Endothelial cell of umbilical vein (primary cell): ENCODE data around the gene NEDD4L. TPM values are rescaled to one million over a fixed set of nuclear protein-coding genes. Genes with fewer than 3 reads are reported as not detected.

Source experiments
- BruUV-seq: library from RNA; stranded (reverse); fragments of 400-500 nt; replicated peaks from 2 replicates; lab custom pipeline; 2021; lab: Mats Ljungman, UMichigan
- CTCF ChIA-PET: fragments of 300-600, 350-600 bp; sonication (Branson Sonifier 250); formaldehyde crosslinking; loops from one replicate; lab custom pipeline; 2021; ENCODE audit warnings: antibody characterized with exemption, inconsistent platforms; lab: Charles Lee
- POLR2A ChIA-PET: fragments of 300-600, 350-600 bp; sonication (Branson Sonifier 250); formaldehyde crosslinking; loops from one replicate; lab custom pipeline; 2021; ENCODE audit warnings: antibody characterized with exemption, inconsistent platforms; lab: Charles Lee
- DNase-seq: peaks from one replicate; pipeline ENCODE4 v3.0.0-alpha.2; 2011; ENCODE audit warnings: low read depth, low spot score
- FAIRE-seq: peaks from 2 replicates; lab custom pipeline; 2011; peaks lifted over from hg19 to GRCh38; lab: Jason Lieb, UNC
- H2AFZ ChIP-seq: 2 replicates; pipeline ENCODE4 v1.6.0; 2012; ENCODE audit warnings: low read depth, low read length, control low read depth, inconsistent platforms
- H3K27ac ChIP-seq: 2 replicates; pipeline ENCODE4 v1.5.1; 2011; ENCODE audit warnings: low read depth, mild to moderate bottlenecking, control low read depth, low read length, moderate library complexity; ENCODE audit not compliant: insufficient read depth
- H3K27me3 ChIP-seq, 2 experiments: 2 replicates each; pipeline versions ENCODE4 v1.6.0 to v1.6.1; 2011; ENCODE audit warnings: low read length in 2 of 2, mixed read lengths in 1 of 2; ENCODE audit not compliant: control insufficient read depth in 2 of 2, insufficient read depth in 2 of 2
- H3K36me3 ChIP-seq, 2 experiments: 2 replicates in 1 of 2; 3 replicates in 1 of 2; pipeline ENCODE4 v1.5.1; 2011; ENCODE audit warnings: low read length in 2 of 2, mild to moderate bottlenecking in 1 of 2, moderate library complexity in 1 of 2; ENCODE audit not compliant: control insufficient read depth in 2 of 2, insufficient read depth in 2 of 2; ENCODE audit errors: extremely low read depth in 1 of 2
- H3K4me1 ChIP-seq: 3 replicates; pipeline ENCODE4 v1.5.1; 2011; ENCODE audit warnings: mild to moderate bottlenecking, low read length; ENCODE audit not compliant: control insufficient read depth, insufficient read depth; ENCODE audit errors: extremely low read depth
- H3K4me2 ChIP-seq: 2 replicates; pipeline ENCODE4 v1.6.1; 2011; ENCODE audit warnings: low read length, control low read depth, mixed read lengths; ENCODE audit not compliant: insufficient read depth
- H3K4me3 ChIP-seq, 3 experiments: fragments of 200-600 bp in 1 of 3; sonication (generic), shearing (Covaris generic) in 1 of 3; replicated peaks in 1 of 3; 2 replicates each; pipeline ENCODE4 v1.5.1; 2011 to 2016; ENCODE audit warnings: control low read depth in 3 of 3, low read length in 3 of 3, mild to moderate bottlenecking in 2 of 3, inconsistent platforms in 1 of 3, low read depth in 1 of 3, moderate library complexity in 1 of 3; ENCODE audit not compliant: insufficient read depth in 1 of 3
- H3K79me2 ChIP-seq: 2 replicates; pipeline ENCODE4 v1.6.0; 2012; ENCODE audit warnings: low read length, inconsistent platforms; ENCODE audit not compliant: control insufficient read depth, insufficient read depth
- H3K9ac ChIP-seq: replicated peaks from 2 replicates; pipeline ENCODE3; 2011; ENCODE audit warnings: low read length, control low read depth; ENCODE audit not compliant: insufficient read depth; ENCODE audit errors: extremely low read depth
- H3K9me1 ChIP-seq: replicated peaks from 3 replicates; pipeline ENCODE4 v1.6.0; 2011; ENCODE audit warnings: mild to moderate bottlenecking, low read length; ENCODE audit not compliant: control insufficient read depth, insufficient read depth; ENCODE audit errors: extremely low read depth
- H3K9me3 ChIP-seq: replicated peaks from 2 replicates; pipeline ENCODE4 v1.5.1; 2012; ENCODE audit warnings: low read length, inconsistent platforms; ENCODE audit not compliant: control insufficient read depth, insufficient read depth
- H4K20me1 ChIP-seq: replicated peaks from 2 replicates; pipeline ENCODE3; 2011; ENCODE audit warnings: mild to moderate bottlenecking, low read length; ENCODE audit not compliant: control insufficient read depth, insufficient read depth; ENCODE audit errors: extremely low read depth
- EZH2 ChIP-seq: IDR thresholded peaks from 2 replicates; pipeline ENCODE4 v1.6.1; 2012; ENCODE audit warnings: borderline replicate concordance, low read depth, mild to moderate bottlenecking, moderate library complexity, low read length, inconsistent platforms; ENCODE audit not compliant: severe bottlenecking
- FOS ChIP-seq: IDR thresholded peaks from 2 replicates; pipeline ENCODE4 v1.6.1; 2011; ENCODE audit warnings: mild to moderate bottlenecking, low read length, moderate library complexity, borderline replicate concordance; ENCODE audit not compliant: insufficient read depth
- GATA2 ChIP-seq: IDR thresholded peaks from 2 replicates; pipeline ENCODE4 v1.7.0; 2011; ENCODE audit warnings: low read depth, mild to moderate bottlenecking, moderate library complexity, mixed read lengths, low read length; ENCODE audit not compliant: insufficient read length, insufficient read depth
- JUN ChIP-seq: IDR thresholded peaks from 2 replicates; pipeline ENCODE4 v1.6.1; 2011; ENCODE audit warnings: borderline replicate concordance, low read depth; ENCODE audit not compliant: insufficient read length, insufficient read depth
- MYC ChIP-seq: IDR thresholded peaks from one replicate; pipeline ENCODE4 v1.6.1; 2011; ENCODE audit warnings: mild to moderate bottlenecking, low read depth, low read length
- POLR2A ChIP-seq: IDR thresholded peaks from 2 replicates; pipeline ENCODE4 v1.6.1; 2012; ENCODE audit warnings: low read depth, mild to moderate bottlenecking, control low read depth, low read length
- dilution Hi-C: fragments of 300-500 bp; cut with MboI; formaldehyde crosslinking; loops from one replicate; pipeline ENCODE4 v1.15.0; 2019; ENCODE audit warnings: low sequenced_read_pairs; ENCODE audit not compliant: extremely low pct_ligation_motif_present
- intact Hi-C: fragments of 100-400 bp; cut with micrococcal nuclease; formaldehyde crosslinking; loops from one replicate; pipeline ENCODE4 v1.10.0; 2022
- polyA plus RNA-seq, 4 experiments: library from polyadenylated mRNA; depleted of rRNA in 3 of 4; stranded (reverse) in 3 of 4; unstranded in 1 of 4; fragments of >200 nt; gene quantifications; 2 replicates each; pipeline versions ENCODE4 v1.2.1 to v1.2.3, GENCODE V29; 2011 to 2012; ENCODE audit warnings: missing spikeins in 1 of 4
- total RNA-seq: library from RNA; stranded (reverse); gene quantifications from 2 replicates; pipeline ENCODE4 v1.2.3, GENCODE V29; 2021
- TF ChIP-seq, protein P1 (sequence below): IDR thresholded peaks from 2 replicates; pipeline ENCODE4 v1.6.1; 2011; ENCODE audit not compliant: insufficient read depth, insufficient read length
- TF ChIP-seq, protein P2 (sequence below), 2 donors: IDR thresholded peaks; 1 replicate in 1 of 2; 2 replicates in 1 of 2; pipeline ENCODE4 v1.5.1; 2011; ENCODE audit warnings: low read length in 2 of 2, mild to moderate bottlenecking in 2 of 2, moderate library complexity in 2 of 2, control low read depth in 1 of 2, inconsistent platforms in 1 of 2, low read depth in 1 of 2; ENCODE audit not compliant: insufficient read depth in 1 of 2; ENCODE audit errors: extremely low read depth in 1 of 2

The NEDD4L gene
- total and polyA plus RNA-seq, 2 donors (not counting 3 experiments of a cell fraction or from before 2014, with no cell fraction given), result 20.5 to 78.9 TPM

DNA sequence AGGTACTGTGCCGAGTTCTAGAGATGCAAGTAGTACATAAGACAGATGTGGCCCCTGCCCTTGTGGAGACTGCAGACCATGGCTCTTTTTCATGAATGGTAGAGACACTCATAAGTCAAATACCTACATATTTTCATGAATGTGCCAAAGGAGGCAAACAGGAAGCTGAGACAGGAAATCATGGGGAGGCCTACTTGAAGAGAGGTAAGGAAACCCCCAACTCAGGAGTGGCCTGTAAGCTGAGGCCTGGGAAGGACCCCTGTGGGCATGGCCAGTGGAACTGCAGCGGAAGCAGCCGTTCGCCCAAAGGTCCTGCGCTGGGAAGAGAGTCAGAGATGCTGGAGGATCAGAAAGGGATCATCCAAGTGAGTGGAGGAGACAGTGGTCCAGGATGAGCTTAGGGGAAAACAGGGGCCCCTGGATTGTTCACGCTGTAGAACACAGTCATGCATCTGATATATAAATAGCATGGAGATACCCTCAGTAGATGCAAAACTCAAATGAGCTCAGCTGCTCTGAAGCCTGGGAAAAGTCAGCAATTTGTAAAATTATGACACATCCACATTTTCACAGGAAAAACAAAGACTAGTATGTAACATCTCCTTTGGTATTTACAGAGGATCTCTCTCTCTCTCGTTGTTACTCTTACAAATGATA is 228.9 kb downstream of the NEDD4L start:
- Histone ChIP-seq H2AFZ (no peak overlapping the region), H3K9ac (no peak overlapping the region), H3K27ac (no peak overlapping the region), H3K4me3 (no peak overlapping the region), H3K9me1 (no peaks in the 10 kb centered on the region), H3K79me2 (no peaks in the 10 kb centered on the region), H3K4me1 (peaks cover 23% of the 10 kb centered on the region), H3K4me2 (no peak overlapping the region), H3K27me3 (no peaks in the 10 kb centered on the region), H4K20me1 (no peaks in the 10 kb centered on the region), H3K9me3 (no peaks in the 10 kb centered on the region), H3K36me3 (no peaks in the 10 kb centered on the region)
- intact Hi-C loops, result no loop called here
- no peak for FAIRE-seq
- ChIA-PET CTCF (interaction anchor here (0.6 to 1.3 kb wide), 3 partner anchors 13 to 221 kb away, joined by 3 read pairs; no protein-coding TSS in a partner anchor), POLR2A (no interaction called here)
- BruUV-seq, result no TSS peak
- peak; percentile 19 for DNase-seq
- TF ChIP-seq JUN, result no peak
- no peak for TF ChIP-seq FOS
- no peak for TF ChIP-seq GATA2
- TF ChIP-seq, protein P1, sequence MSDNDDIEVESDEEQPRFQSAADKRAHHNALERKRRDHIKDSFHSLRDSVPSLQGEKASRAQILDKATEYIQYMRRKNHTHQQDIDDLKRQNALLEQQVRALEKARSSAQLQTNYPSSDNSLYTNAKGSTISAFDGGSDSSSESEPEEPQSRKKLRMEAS, result no peak
- TF ChIP-seq EZH2, result no peak
- TF ChIP-seq, protein P2, sequence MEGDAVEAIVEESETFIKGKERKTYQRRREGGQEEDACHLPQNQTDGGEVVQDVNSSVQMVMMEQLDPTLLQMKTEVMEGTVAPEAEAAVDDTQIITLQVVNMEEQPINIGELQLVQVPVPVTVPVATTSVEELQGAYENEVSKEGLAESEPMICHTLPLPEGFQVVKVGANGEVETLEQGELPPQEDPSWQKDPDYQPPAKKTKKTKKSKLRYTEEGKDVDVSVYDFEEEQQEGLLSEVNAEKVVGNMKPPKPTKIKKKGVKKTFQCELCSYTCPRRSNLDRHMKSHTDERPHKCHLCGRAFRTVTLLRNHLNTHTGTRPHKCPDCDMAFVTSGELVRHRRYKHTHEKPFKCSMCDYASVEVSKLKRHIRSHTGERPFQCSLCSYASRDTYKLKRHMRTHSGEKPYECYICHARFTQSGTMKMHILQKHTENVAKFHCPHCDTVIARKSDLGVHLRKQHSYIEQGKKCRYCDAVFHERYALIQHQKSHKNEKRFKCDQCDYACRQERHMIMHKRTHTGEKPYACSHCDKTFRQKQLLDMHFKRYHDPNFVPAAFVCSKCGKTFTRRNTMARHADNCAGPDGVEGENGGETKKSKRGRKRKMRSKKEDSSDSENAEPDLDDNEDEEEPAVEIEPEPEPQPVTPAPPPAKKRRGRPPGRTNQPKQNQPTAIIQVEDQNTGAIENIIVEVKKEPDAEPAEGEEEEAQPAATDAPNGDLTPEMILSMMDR (IDR thresholded peaks at IDR 0.05; ENCODE audit: extremely low read depth in 1 of 2, insufficient read depth in 1 of 2, low read depth in 1 of 2, low read length in 2 of 2), result no peak
- TF ChIP-seq POLR2A, result no peak
- no peak for TF ChIP-seq MYC
- dilution Hi-C loops, result no loop called here
